GM13977 (cell line): ENCODE measurements around the gene SKAP1.

Experiments used
- DNase-seq: peaks from one replicate; pipeline ENCODE4 v3.0.0; 2012; ENCODE audit warnings: low spot score
- CTCF ChIP-seq: IDR thresholded peaks from 2 replicates; pipeline ENCODE4 v1.5.1; 2012; ENCODE audit warnings: mild to moderate bottlenecking, control low read depth; ENCODE audit not compliant: insufficient read depth; ENCODE audit errors: extremely low read depth, missing control alignments
- in situ Hi-C: fragments of 300-500 bp; cut with MboI; formaldehyde crosslinking; loops from one replicate; pipeline ENCODE4 v1.12.0; 2022; ENCODE audit warnings: low sequenced_read_pairs, low pct_unique_long_range_greater_than_20kb, mixed read lengths, inconsistent platforms; ENCODE audit not compliant: unreplicated experiment

The SKAP1 gene

GRCh38 chr17:48429638-48430586 lies at the start of gene SKAP1:
SKAP1 (minus strand) TSS chr17:48430214.
- peak; percentile 76 for DNase-seq
- in situ Hi-C loops: no loop called here
- TF ChIP-seq CTCF: no peak

- in situ Hi-C loops: no loop called here
- TF ChIP-seq CTCF: no peak
These were observed 49.0 kb upstream of the SKAP1 start for GRCh38 chr17:48479014-48479402.

GRCh38 chr17:48478224-48479013 lies 48.4 kb upstream of the SKAP1 start:
- DNase-seq: peak; percentile 68
- no peak for TF ChIP-seq CTCF
- in situ Hi-C loops: no loop called here

More at GRCh38 chr17:48479014-48479402, 49.0 kb upstream of the SKAP1 start:
- no peak for DNase-seq

- no peak for DNase-seq
- in situ Hi-C loops: no loop called here
- no peak for TF ChIP-seq CTCF
These were observed 47.2 kb upstream of the SKAP1 start for GRCh38 chr17:48477221-48477620.

- DNase-seq: no peak
- TF ChIP-seq CTCF: no peak
- in situ Hi-C loops: no loop called here
These were observed 42.6 kb upstream of the SKAP1 start for GRCh38 chr17:48472411-48473281.
